NCI-H446 (cell line): ENCODE results near the gene C14orf119.
A peak's percentile ranks its signal among the peaks of the same experiment; 100 is the strongest.

Experiments used
- DNase-seq, 2 experiments: peaks; one replicate each; lab custom pipeline; 2025; lab: John Stamatoyannopoulos, UW

The C14orf119 gene

DNA sequence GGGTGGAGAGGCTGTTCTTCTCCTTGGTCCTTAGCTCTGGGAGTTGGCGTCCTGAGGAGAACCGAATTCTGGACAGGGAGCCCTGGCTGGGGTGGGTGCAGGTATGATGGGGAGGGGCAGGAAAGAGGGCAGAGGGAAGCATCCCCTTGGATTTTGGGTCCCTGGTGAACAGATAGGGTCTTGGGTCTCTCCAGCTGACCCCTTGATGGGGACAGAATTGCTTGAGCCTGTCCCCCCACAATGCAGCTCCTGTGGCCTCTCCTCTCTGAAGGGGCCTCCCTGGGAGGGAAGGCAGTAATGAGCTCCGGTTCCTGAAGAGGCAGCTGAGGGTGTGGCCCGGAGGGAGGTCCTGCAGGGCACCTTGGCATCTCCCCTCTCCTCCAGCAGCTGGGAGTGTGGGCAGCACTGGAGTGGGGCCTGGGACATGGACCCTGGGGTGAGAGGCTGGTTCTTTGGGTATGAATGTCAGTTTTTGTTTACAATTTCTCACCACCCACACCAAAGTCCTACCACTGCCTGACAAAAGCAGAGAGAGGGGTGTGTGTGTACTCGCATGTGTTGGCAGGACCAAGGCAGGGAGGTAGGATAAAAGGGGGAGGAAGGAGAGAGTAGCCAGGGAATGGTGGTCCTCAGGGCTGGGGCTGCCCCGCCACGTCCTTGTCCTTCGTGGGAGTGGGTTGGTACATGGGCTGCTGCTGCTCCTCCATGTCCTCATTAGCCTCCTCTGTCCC, 31.4 kb downstream of the C14orf119 start:
- no peak for DNase-seq

GRCh38 chr14:23127861-23128260, 32.6 kb downstream of the C14orf119 start:
- DNase-seq = no peak

- no peak for DNase-seq
Observed at GRCh38 chr14:23128969-23129758, 33.9 kb downstream of the C14orf119 start.

DNA sequence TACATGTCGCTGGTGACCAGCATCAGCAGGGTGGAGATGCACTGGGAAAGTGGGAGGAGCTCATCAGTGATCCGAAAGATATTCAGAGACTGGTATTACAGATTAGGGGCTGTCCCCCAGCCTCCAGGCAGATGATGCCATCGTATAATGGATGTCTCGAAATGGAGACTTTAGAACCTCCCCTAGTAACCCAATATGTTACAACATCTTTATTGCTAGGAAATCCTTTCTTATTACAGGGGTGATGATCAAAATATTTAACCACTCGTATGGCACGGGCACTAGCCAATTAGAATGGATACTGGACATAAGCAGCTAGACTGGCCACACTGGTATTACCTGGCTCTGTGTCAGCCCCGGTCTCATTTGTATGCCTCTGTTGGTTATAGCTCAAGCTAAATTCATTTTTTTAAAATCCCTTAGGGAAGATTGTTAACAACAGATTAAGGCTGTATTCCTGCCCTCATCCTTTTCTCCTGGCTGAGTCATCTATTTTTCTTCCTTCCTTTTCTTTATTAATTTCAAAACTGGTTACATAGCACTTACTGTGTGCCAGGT, 34.5 kb downstream of the C14orf119 start:
- DNase-seq = no peak

DNA sequence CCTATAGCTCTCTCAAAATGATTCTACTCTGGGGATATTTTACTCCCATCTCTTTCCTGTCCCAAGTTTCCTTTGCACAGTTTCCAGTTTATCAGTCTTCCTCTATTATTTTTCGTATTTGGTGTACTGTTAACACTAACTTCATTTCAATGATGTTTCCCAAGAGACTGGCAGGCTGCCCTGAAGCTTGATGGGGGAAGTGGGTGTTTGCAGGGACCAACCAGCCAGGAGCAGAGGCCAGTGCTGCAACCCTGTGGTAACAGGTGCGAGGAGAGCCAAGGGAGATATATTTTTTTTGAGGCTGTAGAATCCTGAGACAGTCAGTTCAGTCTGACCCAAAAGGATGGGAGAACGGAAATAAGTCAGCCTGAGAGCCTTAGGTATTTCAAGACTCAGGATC, 35.6 kb downstream of the C14orf119 start:
- no peak for DNase-seq

DNA sequence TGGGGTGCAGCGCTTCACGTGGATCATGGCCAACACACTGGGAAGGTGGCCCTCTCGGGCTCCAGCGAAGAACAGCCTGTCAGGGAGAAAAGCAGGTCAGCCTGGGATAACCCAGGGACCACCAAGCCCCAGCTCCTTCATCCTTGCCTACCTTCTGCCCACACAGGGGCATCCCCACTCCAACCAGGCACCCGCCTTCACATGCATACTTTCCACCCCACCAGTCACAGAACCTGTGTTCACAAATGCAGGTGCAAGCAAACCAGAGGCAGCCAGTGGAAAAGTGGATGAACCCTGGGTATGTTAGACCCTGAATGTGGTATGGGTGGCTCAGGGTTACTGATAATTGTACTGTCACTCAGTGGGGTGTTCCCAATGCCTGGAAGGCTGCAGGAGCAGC, 36.2 kb downstream of the C14orf119 start:
- no peak for DNase-seq

GRCh38 chr14:23132970-23133369, 37.7 kb downstream of the C14orf119 start:
- DNase-seq = no peak

DNA sequence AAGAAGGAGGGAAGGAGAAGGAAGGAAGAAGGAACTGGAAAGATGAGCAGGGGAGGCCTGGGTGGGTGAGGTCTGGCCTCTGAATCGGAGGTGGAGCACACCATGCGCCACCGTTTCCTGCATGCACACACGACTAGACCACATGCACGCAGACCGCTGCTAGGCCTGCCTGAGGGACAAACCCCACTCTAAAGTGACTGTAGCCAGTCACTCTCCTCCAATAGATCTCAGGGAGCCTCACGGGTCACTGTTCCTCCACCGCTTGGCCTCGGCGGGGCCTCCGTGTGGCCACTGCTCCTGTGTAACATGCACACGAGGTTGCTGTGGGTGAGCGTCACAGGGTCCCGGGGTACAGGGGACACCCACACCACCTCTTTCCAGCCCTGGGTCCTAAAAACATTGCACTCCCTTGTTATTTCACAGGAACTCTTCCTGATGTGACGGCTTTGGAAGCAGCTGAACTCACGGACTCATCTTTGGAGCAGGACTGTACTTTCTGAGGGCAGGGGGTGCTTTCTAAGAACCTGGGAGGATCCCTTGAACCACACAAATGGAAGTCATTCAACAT, 41.3 kb downstream of the C14orf119 start:
- DNase-seq = no peak

DNA sequence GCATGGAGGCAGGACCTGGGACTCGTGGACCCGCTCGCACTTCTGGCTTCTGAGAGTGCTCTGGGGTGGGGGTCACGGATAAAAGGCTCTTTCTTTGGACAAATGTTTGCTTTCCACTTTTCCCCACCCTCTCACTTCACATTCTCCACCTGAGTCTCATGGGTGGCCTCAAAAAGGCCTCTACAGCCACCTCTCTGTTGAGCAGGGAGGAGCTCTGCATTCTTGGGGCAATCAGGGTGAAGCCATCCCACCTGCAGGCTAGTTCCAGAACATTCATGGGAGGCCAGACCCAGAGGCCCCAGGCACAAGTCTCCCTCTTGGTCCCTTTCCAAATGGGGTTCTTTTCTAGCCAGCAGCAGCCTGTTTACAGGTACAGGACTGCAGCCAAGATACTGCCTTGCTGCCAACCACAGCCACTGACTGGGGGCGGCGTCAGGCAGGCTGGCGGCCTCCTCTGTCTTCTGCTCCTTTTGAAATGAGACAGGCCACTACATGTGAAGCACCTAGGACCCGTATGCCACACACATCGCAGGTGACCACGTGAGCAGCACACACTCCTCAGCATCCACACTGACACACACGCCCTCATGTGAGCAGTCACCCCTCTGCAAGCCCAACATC, 42.0 kb downstream of the C14orf119 start:
- DNase-seq = peak in 1 of 2 experiments; percentile 57

- DNase-seq = no peak
Observed at GRCh38 chr14:23137813-23138535, 42.7 kb downstream of the C14orf119 start.

DNA sequence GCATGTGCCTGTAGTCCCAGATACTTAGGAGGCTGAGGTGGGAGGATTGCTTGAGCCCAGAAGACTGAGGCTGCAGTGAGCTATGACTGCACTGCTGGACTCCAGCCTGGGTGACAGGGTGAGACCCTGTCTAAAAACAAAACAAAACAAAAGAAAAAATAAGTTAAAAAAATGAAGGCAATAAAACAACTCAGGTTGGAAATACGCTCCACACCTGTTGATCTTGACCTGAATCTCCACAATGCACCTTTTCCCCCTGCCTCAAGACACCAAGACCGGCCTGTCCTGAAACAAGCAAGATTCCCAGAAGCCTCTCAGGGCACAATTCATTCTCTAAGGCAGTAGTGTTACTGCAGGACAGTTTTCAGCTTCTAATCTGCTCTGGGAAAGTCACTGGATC, 44.6 kb downstream of the C14orf119 start:
- DNase-seq = no peak

DNA sequence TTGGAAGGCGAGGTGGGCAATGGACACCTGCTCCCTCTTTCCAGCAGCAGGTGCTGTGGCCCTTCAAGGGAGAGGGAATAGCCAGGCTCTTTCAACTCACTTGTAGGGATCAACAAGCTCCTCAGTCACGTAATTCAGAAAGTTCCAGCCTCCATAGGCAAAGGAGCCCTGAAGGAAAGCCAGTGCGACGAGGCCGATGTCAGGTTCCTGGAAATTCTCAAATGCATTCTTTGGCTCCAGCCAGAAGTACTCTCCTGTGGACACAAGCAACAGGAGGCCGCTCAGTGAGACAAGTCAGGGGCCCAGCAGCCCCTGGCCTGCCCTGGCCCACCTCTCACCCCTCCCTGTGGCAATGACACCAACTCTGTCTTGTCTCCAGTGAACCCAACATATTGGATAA, 45.1 kb downstream of the C14orf119 start:
- no peak for DNase-seq

- peak; percentile 72 to 74 for DNase-seq
Observed at GRCh38 chr14:23141706-23142444, 46.6 kb downstream of the C14orf119 start.

- no peak for DNase-seq
Observed at GRCh38 chr14:23142826-23143225, 47.5 kb downstream of the C14orf119 start.

DNA sequence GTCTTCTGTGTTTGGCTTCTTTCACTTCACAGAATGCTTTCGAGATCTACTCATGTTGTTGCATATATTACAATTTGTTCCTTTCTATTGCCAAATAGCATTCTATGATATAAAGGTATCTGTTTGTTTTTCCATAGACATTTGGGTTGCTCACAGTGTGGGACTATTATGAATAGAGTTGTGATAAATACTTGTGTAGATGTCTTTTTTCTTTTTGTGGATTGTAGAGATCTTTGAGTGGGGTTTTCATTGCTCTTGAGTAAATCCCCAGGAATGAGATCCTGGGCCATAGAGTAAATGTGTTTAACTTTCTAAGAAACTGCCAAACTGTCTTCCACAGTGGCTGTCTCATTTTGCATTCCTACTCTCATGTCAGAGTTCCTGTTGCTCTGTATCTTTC, 48.6 kb downstream of the C14orf119 start:
- DNase-seq = no peak

DNA sequence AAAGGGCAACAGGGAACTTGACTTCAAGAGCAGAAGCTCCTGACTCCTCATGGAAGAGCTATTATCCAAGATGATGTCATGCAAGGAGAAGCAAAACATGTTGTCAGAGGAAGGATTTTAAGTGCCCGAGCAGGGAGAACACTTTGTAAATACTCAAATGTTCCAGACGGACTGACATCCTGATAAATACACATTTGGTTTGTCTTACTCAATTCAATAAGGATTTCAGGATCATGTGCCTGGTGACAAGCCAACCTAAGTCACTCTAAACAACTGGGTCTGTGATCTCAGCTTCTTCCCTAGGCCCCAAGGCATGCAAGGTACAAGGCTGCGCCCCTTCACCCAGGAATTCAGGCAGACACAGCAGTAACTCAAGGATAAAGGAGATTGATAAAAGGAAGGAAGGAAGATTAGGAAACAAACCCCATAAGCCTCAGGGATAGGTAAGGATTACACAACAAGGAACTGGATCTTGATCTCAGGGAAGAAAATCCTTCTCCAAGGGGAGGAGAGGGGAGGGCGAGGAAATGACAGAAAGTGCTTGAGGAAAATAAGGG, 50.6 kb downstream of the C14orf119 start:
- no peak for DNase-seq

- DNase-seq = no peak
Observed at GRCh38 chr14:23146351-23146910, 51.1 kb downstream of the C14orf119 start.

- no peak for DNase-seq
Observed at GRCh38 chr14:23146980-23147379, 51.7 kb downstream of the C14orf119 start.

DNA sequence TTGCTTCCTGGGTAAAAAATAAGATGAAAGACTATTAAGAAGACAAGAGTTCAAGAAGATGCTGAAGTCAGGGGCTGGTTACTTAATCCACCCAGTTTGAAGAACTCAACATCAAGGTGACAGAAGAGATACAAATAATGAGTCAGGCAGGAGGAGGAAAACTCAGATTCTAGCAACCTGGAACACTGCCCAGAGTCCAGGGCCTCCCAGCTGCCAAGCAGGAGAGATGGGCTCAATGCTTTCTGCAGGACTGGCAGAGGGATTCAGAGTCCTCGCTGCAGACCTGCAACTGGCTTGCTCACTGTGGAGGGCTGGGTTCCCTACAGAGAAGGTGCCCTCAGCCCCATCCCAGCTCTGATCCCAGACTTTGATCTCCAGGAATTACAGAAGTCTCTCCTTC, 52.4 kb downstream of the C14orf119 start:
- peak; percentile 86 to 95 for DNase-seq

GRCh38 chr14:23148591-23149249, 53.4 kb downstream of the C14orf119 start:
- DNase-seq = no peak
